ENCODE results near the gene CABLES1. TPM values are rescaled to one million over a fixed set of nuclear protein-coding genes. Genes with fewer than 3 reads are reported as not detected.

CABLES1 gene
- polyA plus RNA-seq, 1 donor (not counting 4 experiments of a cell fraction or from before 2014, with no cell fraction given), result 1.00 TPM

- Histone ChIP-seq H3K79me2 (ENCODE audit: control insufficient read depth, insufficient read depth, low read length) (no peaks in the 10 kb centered on the region), H3K9me1 (ENCODE audit: control insufficient read depth, extremely low read depth, insufficient read depth, low read length) (no peaks in the 10 kb centered on the region), H4K20me1 (ENCODE audit: control insufficient read depth, extremely low read depth, insufficient read depth, low read length) (no peaks in the 10 kb centered on the region), H3K36me3 (ENCODE audit: control insufficient read depth in 2 of 2, extremely low read depth in 1 of 2, insufficient read depth in 2 of 2, low read length in 2 of 2) (no peaks in the 10 kb centered on the region), H3K27ac (ENCODE audit: control insufficient read depth, insufficient read depth, low read length) (no peak overlapping the region), H3K27me3 (ENCODE audit: control insufficient read depth, extremely low read depth, insufficient read depth, low read length) (no peaks in the 10 kb centered on the region), H3K9ac (ENCODE audit: control insufficient read depth, extremely low read depth, insufficient read depth, low read length) (no peak overlapping the region), H3K9me3 (ENCODE audit: control insufficient read depth, low read depth, low read length) (no peaks in the 10 kb centered on the region), H2AFZ (ENCODE audit: control insufficient read depth, low read length) (no peak overlapping the region), H3K4me1 (ENCODE audit: control insufficient read depth, extremely low read depth, insufficient read depth, low read length) (peaks cover 29% of the 10 kb centered on the region), H3K4me2 (ENCODE audit: control insufficient read depth, extremely low read depth, insufficient read depth, low read depth, low read length) (no peak overlapping the region), H3K4me3 (ENCODE audit: control insufficient read depth in 2 of 3, extremely low read depth in 1 of 3, insufficient read depth in 2 of 3, low read depth in 1 of 3, low read length in 3 of 3) (no peak overlapping the region)
- TF ChIP-seq CTCF (optimal IDR thresholded peaks at IDR 0.05 in 1 of 3, IDR thresholded peaks at IDR 0.05 in 1 of 3, conservative IDR thresholded peaks at IDR 0.05 in 1 of 3; ENCODE audit: extremely low read depth in 1 of 3, insufficient read depth in 2 of 3, low read length in 3 of 3), result no peak
- no peak for TF ChIP-seq EZH2 (IDR thresholded peaks at IDR 0.05; ENCODE audit: low read length)
- DNase-seq (ENCODE audit: low read depth, low spot score) (no peak), FAIRE-seq (no peak)
- dilution Hi-C loops (cut with MboI; ENCODE audit: extremely low pct_ligation_motif_present, low sequenced_read_pairs), result no loop called here
Measured at GRCh38 chr18:23257137-23257536, 121.9 kb downstream of the CABLES1 start.

- TF ChIP-seq EZH2 (IDR thresholded peaks at IDR 0.05; ENCODE audit: low read length) (no peak), CTCF (optimal IDR thresholded peaks at IDR 0.05 in 1 of 3, IDR thresholded peaks at IDR 0.05 in 1 of 3, conservative IDR thresholded peaks at IDR 0.05 in 1 of 3; ENCODE audit: extremely low read depth in 1 of 3, insufficient read depth in 2 of 3, low read length in 3 of 3) (no peak)
- Histone ChIP-seq H3K27ac (ENCODE audit: control insufficient read depth, insufficient read depth, low read length) (no peak overlapping the region), H3K4me3 (ENCODE audit: control insufficient read depth in 2 of 3, extremely low read depth in 1 of 3, insufficient read depth in 2 of 3, low read depth in 1 of 3, low read length in 3 of 3) (no peak overlapping the region), H3K9ac (ENCODE audit: control insufficient read depth, extremely low read depth, insufficient read depth, low read length) (no peak overlapping the region), H3K9me1 (ENCODE audit: control insufficient read depth, extremely low read depth, insufficient read depth, low read length) (no peaks in the 10 kb centered on the region), H3K79me2 (ENCODE audit: control insufficient read depth, insufficient read depth, low read length) (no peaks in the 10 kb centered on the region), H3K27me3 (ENCODE audit: control insufficient read depth, extremely low read depth, insufficient read depth, low read length) (no peaks in the 10 kb centered on the region), H2AFZ (ENCODE audit: control insufficient read depth, low read length) (no peak overlapping the region), H3K4me2 (ENCODE audit: control insufficient read depth, extremely low read depth, insufficient read depth, low read depth, low read length) (no peak overlapping the region), H4K20me1 (ENCODE audit: control insufficient read depth, extremely low read depth, insufficient read depth, low read length) (no peaks in the 10 kb centered on the region), H3K4me1 (ENCODE audit: control insufficient read depth, extremely low read depth, insufficient read depth, low read length) (peaks cover 29% of the 10 kb centered on the region), H3K9me3 (ENCODE audit: control insufficient read depth, low read depth, low read length) (no peaks in the 10 kb centered on the region), H3K36me3 (ENCODE audit: control insufficient read depth in 2 of 2, extremely low read depth in 1 of 2, insufficient read depth in 2 of 2, low read length in 2 of 2) (no peaks in the 10 kb centered on the region)
- DNase-seq (ENCODE audit: low read depth, low spot score) (no peak), FAIRE-seq (no peak)
- dilution Hi-C loops (cut with MboI; ENCODE audit: extremely low pct_ligation_motif_present, low sequenced_read_pairs), result no loop called here
Measured at GRCh38 chr18:23257686-23258565, 122.6 kb downstream of the CABLES1 start.

Data from keratinocyte (primary cell).